ENCODE results near the gene LDB2. TPM values are rescaled to one million over a fixed set of nuclear protein-coding genes. Genes with fewer than 3 reads are reported as not detected.

Gene LDB2
- total and polyA plus RNA-seq, 2 donors (not counting 3 experiments of a cell fraction or from before 2014, with no cell fraction given), result 127 to 223 TPM

DNA sequence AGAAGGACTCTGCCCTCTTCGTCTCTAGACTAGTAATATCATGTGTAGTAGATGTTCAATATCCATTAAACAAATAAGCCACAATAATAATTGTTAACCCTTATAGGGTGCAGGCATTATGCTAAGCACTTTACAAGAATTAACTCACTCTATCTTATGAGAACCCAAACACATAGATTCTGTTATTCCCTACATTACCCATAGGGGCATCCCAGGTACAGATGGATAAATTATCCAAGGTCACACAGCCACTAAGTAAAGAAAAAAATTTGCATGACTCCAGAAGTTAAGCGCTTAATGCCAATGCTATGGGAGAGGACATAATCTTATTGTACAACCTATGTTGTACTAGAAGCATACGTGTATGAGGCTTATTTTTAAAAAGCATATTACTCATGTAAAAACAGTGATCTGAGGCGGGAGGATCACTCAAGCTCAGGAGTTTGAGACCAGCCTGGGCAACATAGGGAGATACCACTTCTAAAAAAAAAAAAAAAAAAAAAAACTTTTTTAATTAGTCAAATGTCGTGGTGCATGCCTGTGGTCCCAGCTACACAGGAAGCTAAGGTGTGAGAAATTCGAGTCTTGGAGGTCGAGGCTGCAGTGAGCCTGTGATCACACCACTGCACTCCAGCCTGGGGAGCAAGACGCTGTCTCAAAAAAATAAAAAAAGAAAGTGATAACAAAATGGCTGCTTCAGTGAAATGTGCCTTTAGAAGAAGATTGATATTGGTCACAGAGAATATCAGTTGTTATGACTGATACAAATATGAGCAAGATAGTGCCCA is 13.6 kb downstream of the LDB2 start:
- peaks cover 2% of the 10 kb centered on the region for H3K4me1 ChIP-seq (ENCODE audit: control insufficient read depth, extremely low read depth, insufficient read depth, low read length)
- no peak overlapping the region for H3K9ac ChIP-seq (replicated peaks; ENCODE audit: extremely low read depth, insufficient read depth, low read length)
- dilution Hi-C loops (cut with MboI; ENCODE audit: extremely low pct_ligation_motif_present, low sequenced_read_pairs), result no loop called here
- BruUV-seq (replicated peaks), result no TSS peak
- H3K27ac ChIP-seq (ENCODE audit: insufficient read depth, low read depth, low read length), result no peak overlapping the region
- H2AFZ ChIP-seq (ENCODE audit: low read depth, low read length), result no peak overlapping the region
- intact Hi-C loops (cut with micrococcal nuclease), result no loop called here
- TF ChIP-seq JUN (IDR thresholded peaks at IDR 0.05; ENCODE audit: borderline replicate concordance, insufficient read depth, insufficient read length, low read depth) (no peak), POLR2AphosphoS5 (IDR thresholded peaks at IDR 0.05; ENCODE audit: insufficient read depth, low read depth, low read length) (no peak)
- TF ChIP-seq, protein P1, sequence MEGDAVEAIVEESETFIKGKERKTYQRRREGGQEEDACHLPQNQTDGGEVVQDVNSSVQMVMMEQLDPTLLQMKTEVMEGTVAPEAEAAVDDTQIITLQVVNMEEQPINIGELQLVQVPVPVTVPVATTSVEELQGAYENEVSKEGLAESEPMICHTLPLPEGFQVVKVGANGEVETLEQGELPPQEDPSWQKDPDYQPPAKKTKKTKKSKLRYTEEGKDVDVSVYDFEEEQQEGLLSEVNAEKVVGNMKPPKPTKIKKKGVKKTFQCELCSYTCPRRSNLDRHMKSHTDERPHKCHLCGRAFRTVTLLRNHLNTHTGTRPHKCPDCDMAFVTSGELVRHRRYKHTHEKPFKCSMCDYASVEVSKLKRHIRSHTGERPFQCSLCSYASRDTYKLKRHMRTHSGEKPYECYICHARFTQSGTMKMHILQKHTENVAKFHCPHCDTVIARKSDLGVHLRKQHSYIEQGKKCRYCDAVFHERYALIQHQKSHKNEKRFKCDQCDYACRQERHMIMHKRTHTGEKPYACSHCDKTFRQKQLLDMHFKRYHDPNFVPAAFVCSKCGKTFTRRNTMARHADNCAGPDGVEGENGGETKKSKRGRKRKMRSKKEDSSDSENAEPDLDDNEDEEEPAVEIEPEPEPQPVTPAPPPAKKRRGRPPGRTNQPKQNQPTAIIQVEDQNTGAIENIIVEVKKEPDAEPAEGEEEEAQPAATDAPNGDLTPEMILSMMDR (IDR thresholded peaks at IDR 0.05; ENCODE audit: extremely low read depth in 1 of 2, insufficient read depth in 1 of 2, low read depth in 1 of 2, low read length in 2 of 2), result no peak
- H3K9me3 ChIP-seq (replicated peaks; ENCODE audit: control insufficient read depth, insufficient read depth, low read length), result no peaks in the 10 kb centered on the region
- H4K20me1 ChIP-seq (replicated peaks; ENCODE audit: control insufficient read depth, extremely low read depth, insufficient read depth, low read length), result no peaks in the 10 kb centered on the region
- no peak for DNase-seq (ENCODE audit: low read depth, low spot score)
- no peaks in the 10 kb centered on the region for H3K9me1 ChIP-seq (replicated peaks; ENCODE audit: control insufficient read depth, extremely low read depth, insufficient read depth, low read length)
- no peak for FAIRE-seq
- no peaks in the 10 kb centered on the region for H3K27me3 ChIP-seq (ENCODE audit: control insufficient read depth in 2 of 2, insufficient read depth in 2 of 2, low read length in 2 of 2)
- peaks cover 10% of the 10 kb centered on the region for H3K79me2 ChIP-seq (ENCODE audit: control insufficient read depth, insufficient read depth, low read length)
- H3K4me2 ChIP-seq (ENCODE audit: insufficient read depth, low read length), result no peak overlapping the region
- no peak overlapping the region for H3K4me3 ChIP-seq (replicated peaks in 1 of 3; ENCODE audit: insufficient read depth in 1 of 3, low read depth in 1 of 3, low read length in 3 of 3)
- H3K36me3 ChIP-seq (ENCODE audit: control insufficient read depth in 2 of 2, extremely low read depth in 1 of 2, insufficient read depth in 2 of 2, low read length in 2 of 2), result peaks cover 13 to 16% of the 10 kb centered on the region in 2 experiments
- CTCF ChIA-PET, result no interaction called here
- POLR2A ChIA-PET, result interaction anchor here (0.6 kb wide), 1 partner anchor 24 kb away, joined by 5 read pairs; no protein-coding TSS in a partner anchor

- DNase-seq (ENCODE audit: low read depth, low spot score) (no peak), FAIRE-seq (no peak)
- Histone ChIP-seq H3K36me3 (ENCODE audit: control insufficient read depth in 2 of 2, extremely low read depth in 1 of 2, insufficient read depth in 2 of 2, low read length in 2 of 2) (peaks cover 13 to 16% of the 10 kb centered on the region in 2 experiments), H4K20me1 (replicated peaks; ENCODE audit: control insufficient read depth, extremely low read depth, insufficient read depth, low read length) (no peaks in the 10 kb centered on the region), H3K27me3 (ENCODE audit: control insufficient read depth in 2 of 2, insufficient read depth in 2 of 2, low read length in 2 of 2) (no peaks in the 10 kb centered on the region), H3K27ac (ENCODE audit: insufficient read depth, low read depth, low read length) (no peak overlapping the region), H3K9me3 (replicated peaks; ENCODE audit: control insufficient read depth, insufficient read depth, low read length) (no peaks in the 10 kb centered on the region), H3K4me1 (ENCODE audit: control insufficient read depth, extremely low read depth, insufficient read depth, low read length) (no peaks in the 10 kb centered on the region), H2AFZ (ENCODE audit: low read depth, low read length) (no peak overlapping the region), H3K4me2 (ENCODE audit: insufficient read depth, low read length) (no peak overlapping the region), H3K4me3 (replicated peaks in 1 of 3; ENCODE audit: insufficient read depth in 1 of 3, low read depth in 1 of 3, low read length in 3 of 3) (no peak overlapping the region), H3K9ac (replicated peaks; ENCODE audit: extremely low read depth, insufficient read depth, low read length) (no peak overlapping the region), H3K79me2 (ENCODE audit: control insufficient read depth, insufficient read depth, low read length) (peaks cover 2% of the 10 kb centered on the region), H3K9me1 (replicated peaks; ENCODE audit: control insufficient read depth, extremely low read depth, insufficient read depth, low read length) (no peaks in the 10 kb centered on the region)
- ChIA-PET CTCF (no interaction called here), POLR2A (no interaction called here)
- intact Hi-C loops (cut with micrococcal nuclease) (no loop called here), dilution Hi-C loops (cut with MboI; ENCODE audit: extremely low pct_ligation_motif_present, low sequenced_read_pairs) (no loop called here)
- BruUV-seq (replicated peaks), result no TSS peak
- TF ChIP-seq MYC (IDR thresholded peaks at IDR 0.05; ENCODE audit: low read depth, low read length) (no peak), GATA2 (IDR thresholded peaks at IDR 0.05; ENCODE audit: insufficient read depth, insufficient read length, low read depth, low read length) (no peak), POLR2A (IDR thresholded peaks at IDR 0.05; ENCODE audit: low read depth, low read length) (no peak), EZH2 (IDR thresholded peaks at IDR 0.05; ENCODE audit: borderline replicate concordance, low read depth, low read length, severe bottlenecking) (no peak), POLR2AphosphoS5 (IDR thresholded peaks at IDR 0.05; ENCODE audit: insufficient read depth, low read depth, low read length) (no peak), JUN (IDR thresholded peaks at IDR 0.05; ENCODE audit: borderline replicate concordance, insufficient read depth, insufficient read length, low read depth) (no peak), FOS (IDR thresholded peaks at IDR 0.05; ENCODE audit: borderline replicate concordance, insufficient read depth, low read length) (no peak), MAX (IDR thresholded peaks at IDR 0.05; ENCODE audit: insufficient read depth, insufficient read length) (no peak)
- TF ChIP-seq, protein P1 (IDR thresholded peaks at IDR 0.05; ENCODE audit: extremely low read depth in 1 of 2, insufficient read depth in 1 of 2, low read depth in 1 of 2, low read length in 2 of 2), result no peak
These were observed 14.6 kb downstream of the LDB2 start for GRCh38 chr4:16883806-16884205.
